Activated T-helper 2 cell treated with anti-CD3 and anti-CD28 coated beads, Interferon-gamma antibody, Interleukin-2, Interleukin-4, amounts not matched to agents 10 μg/mL and 5 μg/mL and 100 μg/mL, durations not matched to agents 14 hours and 24 hours and 36 hours (primary cell): Measurements from ENCODE around the gene RANBP10. TPM values are rescaled to one million over a fixed set of nuclear protein-coding genes. Genes with fewer than 3 reads are reported as not detected.

Experiments
- DNase-seq: peaks from one replicate; pipeline ENCODE4 v3.0.0; 2021; ENCODE audit warnings: low spot score
- H3K27ac Mint-ChIP-seq: one replicate; pipeline ENCODE4 v1.8.0; 2021; ENCODE audit warnings: mixed read lengths
- H3K27me3 Mint-ChIP-seq: one replicate; pipeline ENCODE4 v1.8.0; 2021; ENCODE audit warnings: low read depth, mixed read lengths
- H3K36me3 Mint-ChIP-seq: one replicate; pipeline ENCODE4 v1.8.0; 2021; ENCODE audit warnings: low read depth, mixed read lengths
- H3K4me1 Mint-ChIP-seq: one replicate; pipeline ENCODE4 v1.8.0; 2021; ENCODE audit warnings: low read depth, mixed read lengths
- H3K4me3 Mint-ChIP-seq: one replicate; pipeline ENCODE4 v1.8.0; 2021; ENCODE audit warnings: low read depth, mild to moderate bottlenecking, moderate library complexity, mixed read lengths
- H3K9me3 Mint-ChIP-seq: one replicate; pipeline ENCODE4 v1.8.0; 2021; ENCODE audit warnings: mixed read lengths
- intact Hi-C: fragments of 100-400 bp; cut with micrococcal nuclease; formaldehyde crosslinking; loops from one replicate; pipeline ENCODE4 v1.15.1; 2023
- total RNA-seq: library from RNA; stranded (reverse); gene quantifications from 2 replicates; pipeline ENCODE4 v1.2.3, GENCODE V29; 2022

Gene RANBP10
- total RNA-seq = 16.5 and 17.3 TPM in 2 replicates

GRCh38 chr16:67806428-67807147 lies at the start of gene RANBP10, which contains the start of gene TSNAXIP1:
TSS of gene RANBP10 (minus strand) at chr16:67806560. CDS start at chr16:67806536, 24 bp downstream.
TSS of gene TSNAXIP1 (plus strand) at chr16:67806889. CDS start at chr16:67807150, 261 bp downstream.
- H3K4me1 Mint-ChIP-seq = peaks cover 32% of the 10 kb centered on the region
- H3K36me3 Mint-ChIP-seq = peaks cover 32% of the 10 kb centered on the region
- H3K4me3 Mint-ChIP-seq = peak within 1 kb of the TSS; percentile 95
- peak within 1 kb of the TSS; percentile 94 for H3K27ac Mint-ChIP-seq
- H3K27me3 Mint-ChIP-seq = no peaks in the 10 kb centered on the region
- peak; percentile 97 for DNase-seq
- no peaks in the 10 kb centered on the region for H3K9me3 Mint-ChIP-seq
- intact Hi-C loops = loop anchor here (1.0 to 10.0 kb wide), 7 partner anchors 27 to 325 kb away; partner anchors contain the start of genes ACD, ATP6V0D1, CTCF and GFOD2

GRCh38 chr16:67855789-67856188 lies 49.4 kb upstream of the RANBP10 start:
- no peaks in the 10 kb centered on the region for H3K9me3 Mint-ChIP-seq
- H3K4me1 Mint-ChIP-seq = peaks cover 6% of the 10 kb centered on the region
- intact Hi-C loops = no loop called here
- H3K4me3 Mint-ChIP-seq = no peak overlapping the region
- H3K36me3 Mint-ChIP-seq = peaks cover 11% of the 10 kb centered on the region
- no peaks in the 10 kb centered on the region for H3K27me3 Mint-ChIP-seq
- no peak for DNase-seq
- no peak overlapping the region for H3K27ac Mint-ChIP-seq

GRCh38 chr16:67853670-67854069 lies 47.3 kb upstream of the RANBP10 start:
- intact Hi-C loops = no loop called here
- no peak overlapping the region for H3K4me3 Mint-ChIP-seq
- no peak overlapping the region for H3K27ac Mint-ChIP-seq
- no peaks in the 10 kb centered on the region for H3K9me3 Mint-ChIP-seq
- peaks cover 12% of the 10 kb centered on the region for H3K36me3 Mint-ChIP-seq
- peaks cover 9% of the 10 kb centered on the region for H3K4me1 Mint-ChIP-seq
- no peaks in the 10 kb centered on the region for H3K27me3 Mint-ChIP-seq
- DNase-seq = no peak

GRCh38 chr16:67848118-67848517 lies 41.8 kb upstream of the RANBP10 start:
- no peaks in the 10 kb centered on the region for H3K27me3 Mint-ChIP-seq
- H3K4me3 Mint-ChIP-seq = peak overlapping the region; percentile 91
- H3K36me3 Mint-ChIP-seq = peaks cover 21% of the 10 kb centered on the region
- no peak overlapping the region for H3K27ac Mint-ChIP-seq
- peaks cover 32% of the 10 kb centered on the region for H3K4me1 Mint-ChIP-seq
- H3K9me3 Mint-ChIP-seq = no peaks in the 10 kb centered on the region
- intact Hi-C loops = loop anchor here (10.0 kb wide), 1 partner anchor 603 kb away; the partner anchor contains the start of genes FHOD1 and SLC9A5
- DNase-seq = no peak

GRCh38 chr16:67847064-67847861 lies 40.9 kb upstream of the RANBP10 start, which contains the start of gene CENPT:
TSS of gene CENPT (minus strand) at chr16:67847693. CDS start at chr16:67833859, 13,834 bp downstream.
- Mint-ChIP-seq H3K4me3 (peak within 1 kb of the TSS; percentile 93), H3K4me1 (peaks cover 33% of the 10 kb centered on the region), H3K36me3 (peaks cover 23% of the 10 kb centered on the region), H3K27ac (peak within 1 kb of the TSS; percentile 84), H3K27me3 (no peaks in the 10 kb centered on the region), H3K9me3 (no peaks in the 10 kb centered on the region)
- DNase-seq = no peak
- intact Hi-C loops = loop anchor here (1.0 to 10.0 kb wide), 5 partner anchors 25 to 602 kb away; partner anchors contain the start of genes ACD, CTCF, FHOD1 and PARD6A

GRCh38 chr16:67846320-67847063 lies 40.1 kb upstream of the RANBP10 start, which contains the start of gene NUTF2:
TSS of gene NUTF2 (plus strand) at chr16:67846933. CDS start at chr16:67865131, 18,198 bp downstream.
- DNase-seq = peak; percentile 96
- intact Hi-C loops = loop anchor here (1.0 to 10.0 kb wide), 9 partner anchors 13 to 602 kb away; partner anchors contain the start of genes ACD, CTCF, FHOD1 and PARD6A

GRCh38 chr16:67846063-67846319 lies 39.6 kb upstream of the RANBP10 start:
- Mint-ChIP-seq H3K4me1 (peaks cover 38% of the 10 kb centered on the region), H3K27ac (peak overlapping the region; percentile 93), H3K27me3 (no peaks in the 10 kb centered on the region), H3K4me3 (peak overlapping the region; percentile 93), H3K9me3 (no peaks in the 10 kb centered on the region), H3K36me3 (peaks cover 23% of the 10 kb centered on the region)
- no peak for DNase-seq
- intact Hi-C loops = loop anchor here (1.0 to 10.0 kb wide), 7 partner anchors 13 to 601 kb away; partner anchors contain the start of genes ACD, CTCF, FHOD1 and PARD6A

More at GRCh38 chr16:67846320-67847063, 40.1 kb upstream of the RANBP10 start, which contains the start of gene NUTF2:
- Mint-ChIP-seq H3K27ac (peak within 1 kb of the TSS; percentile 93), H3K4me1 (peaks cover 36% of the 10 kb centered on the region), H3K9me3 (no peaks in the 10 kb centered on the region), H3K27me3 (no peaks in the 10 kb centered on the region), H3K36me3 (peaks cover 23% of the 10 kb centered on the region), H3K4me3 (peak within 1 kb of the TSS; percentile 93)

GRCh38 chr16:67845291-67846062 lies 39.1 kb upstream of the RANBP10 start:
- no peak for DNase-seq
- Mint-ChIP-seq H3K36me3 (peaks cover 23% of the 10 kb centered on the region), H3K9me3 (no peaks in the 10 kb centered on the region), H3K27ac (peak overlapping the region; percentile 93), H3K27me3 (no peaks in the 10 kb centered on the region), H3K4me3 (peak overlapping the region; percentile 93), H3K4me1 (peaks cover 38% of the 10 kb centered on the region)
- intact Hi-C loops = loop anchor here (1.0 to 10.0 kb wide), 7 partner anchors 12 to 601 kb away; partner anchors contain the start of genes ACD, CTCF, FHOD1 and PARD6A

GRCh38 chr16:67844497-67844896 lies 38.1 kb upstream of the RANBP10 start:
- peak overlapping the region; percentile 88 for H3K4me3 Mint-ChIP-seq
- no peaks in the 10 kb centered on the region for H3K27me3 Mint-ChIP-seq
- intact Hi-C loops = loop anchor here (10.0 kb wide), 1 partner anchor 600 kb away; the partner anchor contains the start of genes FHOD1 and SLC9A5
- H3K27ac Mint-ChIP-seq = peak overlapping the region; percentile 1
- H3K36me3 Mint-ChIP-seq = peaks cover 23% of the 10 kb centered on the region
- DNase-seq = no peak
- H3K9me3 Mint-ChIP-seq = no peaks in the 10 kb centered on the region
- peaks cover 38% of the 10 kb centered on the region for H3K4me1 Mint-ChIP-seq

- Mint-ChIP-seq H3K4me3 (peak overlapping the region; percentile 88), H3K27me3 (no peaks in the 10 kb centered on the region), H3K9me3 (no peaks in the 10 kb centered on the region), H3K36me3 (peaks cover 19% of the 10 kb centered on the region), H3K27ac (peak overlapping the region; percentile 85), H3K4me1 (peaks cover 34% of the 10 kb centered on the region)
- no peak for DNase-seq
- intact Hi-C loops = loop anchor here (10.0 kb wide), 1 partner anchor 599 kb away; the partner anchor contains the start of genes FHOD1 and SLC9A5
Observed at GRCh38 chr16:67843343-67843765, 37.0 kb upstream of the RANBP10 start.
